K562 (cell line): Measurements from ENCODE around the gene LY6G6F. TPM values are rescaled to one million over a fixed set of nuclear protein-coding genes. Genes with fewer than 3 reads are reported as not detected.

ENCODE experiments used
- CBX2 ChIP-seq: fragments of 200-600 bp; sonication (generic); IDR thresholded peaks from one replicate; pipeline ENCODE4 v1.6.1; 2012; ENCODE audit warnings: mild to moderate bottlenecking, low read length, inconsistent platforms; ENCODE audit not compliant: insufficient read depth, poor library complexity, severe bottlenecking
- COPS2 ChIP-seq: fragments of 450-650 bp; conservative IDR thresholded peaks from 2 replicates; pipeline ENCODE4 v1.6.1; 2016; ENCODE audit warnings: mild to moderate bottlenecking, moderate library complexity
- FOXA1 ChIP-seq: fragments of 450-650 bp; IDR thresholded peaks from 2 replicates; pipeline ENCODE4 v1.6.1; 2016; ENCODE audit warnings: mild to moderate bottlenecking, borderline replicate concordance
- GATA2 ChIP-seq: sonication (generic); formaldehyde crosslinking; IDR thresholded peaks from 2 replicates; pipeline ENCODE4 v1.4.0; 2020; ENCODE audit warnings: mild to moderate bottlenecking, missing genetic modification reagents
- GTF3C2 ChIP-seq: IDR thresholded peaks from 3 replicates; pipeline ENCODE4 v1.6.1; 2011; ENCODE audit warnings: borderline replicate concordance, mild to moderate bottlenecking, moderate library complexity; ENCODE audit not compliant: insufficient read length; ENCODE audit errors: extremely low read depth
- HDAC6 ChIP-seq: IDR thresholded peaks from 2 replicates; pipeline ENCODE4 v1.6.1; 2012; ENCODE audit warnings: low read depth, mild to moderate bottlenecking, control low read depth, inconsistent platforms, low read length, moderate library complexity
- MIER1 ChIP-seq: fragments of 450-650 bp; IDR thresholded peaks from 2 replicates; pipeline ENCODE4 v1.6.1; 2016; ENCODE audit warnings: antibody characterized with exemption, mild to moderate bottlenecking, low read depth
- PRMT5 ChIP-seq: sonication (generic); formaldehyde crosslinking; IDR thresholded peaks from 2 replicates; pipeline ENCODE4 v1.5.0; 2020; ENCODE audit warnings: missing genetic modification reagents
- SMC3 ChIP-seq: conservative IDR thresholded peaks from 2 replicates; pipeline ENCODE4 v1.6.1; 2011; ENCODE audit warnings: low read depth, low read length, improper control_type of control experiment; ENCODE audit not compliant: insufficient read depth
- SP1 ChIP-seq: sonication (generic); formaldehyde crosslinking; IDR thresholded peaks from 2 replicates; pipeline ENCODE4 v1.8.1; 2022; ENCODE audit warnings: mild to moderate bottlenecking, missing genetic modification reagents
- TCF3 ChIP-seq: sonication (generic); formaldehyde crosslinking; IDR thresholded peaks from 2 replicates; pipeline ENCODE4 v1.4.0; 2020; ENCODE audit warnings: mild to moderate bottlenecking, missing genetic modification reagents
- TFAM ChIP-seq: fragments of 250-450 bp; sonication (Bioruptor Pico); conservative IDR thresholded peaks from 2 replicates; pipeline ENCODE4 v1.5.0; 2021; ENCODE audit warnings: mild to moderate bottlenecking, moderate library complexity
- ZNF143 ChIP-seq: sonication (generic); formaldehyde crosslinking; IDR thresholded peaks from 2 replicates; pipeline ENCODE4 v1.9.0; 2022; ENCODE audit warnings: mild to moderate bottlenecking, missing genetic modification reagents
- ZNF232 ChIP-seq: sonication (generic); formaldehyde crosslinking; IDR thresholded peaks from 2 replicates; pipeline ENCODE4 v1.8.0; 2022; ENCODE audit warnings: mild to moderate bottlenecking, missing genetic modification reagents
- polyA plus RNA-seq, 8 experiments: library from polyadenylated mRNA; depleted of rRNA in 4 of 8; stranded (reverse) in 5 of 8; unstranded in 3 of 8; fragments of >200 nt; fragmentation: Nextera tagmentation in 2 of 8; fragmentation: Illumina TruSeq in 1 of 8; extraction: Ambion mirVana in 2 of 8; extraction: Trizol in 1 of 8; gene quantifications; 2 replicates each; pipeline versions ENCODE4 v1.2.1 to v1.2.3, GENCODE V29; 2011 to 2014; ENCODE audit warnings: inconsistent platforms in 1 of 8, missing spikeins in 1 of 8
- total RNA-seq, 7 experiments: library from RNA; depleted of rRNA in 6 of 7; stranded (reverse); fragments of >200 nt in 6 of 7; fragmentation: Illumina TruSeq in 2 of 7; extraction: Trizol in 2 of 7; gene quantifications; 2 replicates each; pipeline versions ENCODE4 v1.2.1 to v1.2.3, GENCODE V29; 2011 to 2021; ENCODE audit warnings: low replicate concordance in 1 of 7
- TF ChIP-seq, protein P1 (sequence below): sonication (generic); formaldehyde crosslinking; IDR thresholded peaks from 2 replicates; pipeline ENCODE4 v1.8.1; 2023; ENCODE audit warnings: missing genetic modification reagents, mild to moderate bottlenecking, borderline replicate concordance
- TF ChIP-seq, protein P2 (sequence below): fragments of 250-450 bp; sonication (Bioruptor Pico); IDR thresholded peaks from 2 replicates; pipeline ENCODE4 v1.5.0; 2021; ENCODE audit warnings: mild to moderate bottlenecking, moderate library complexity

The LY6G6F gene
- total and polyA plus RNA-seq, 9 of the 15 experiments (the other 6 are each of a cell fraction or from before 2014, with no cell fraction given) = 0.14 to 0.50 (median 0.28) TPM; not detected in 2

DNA sequence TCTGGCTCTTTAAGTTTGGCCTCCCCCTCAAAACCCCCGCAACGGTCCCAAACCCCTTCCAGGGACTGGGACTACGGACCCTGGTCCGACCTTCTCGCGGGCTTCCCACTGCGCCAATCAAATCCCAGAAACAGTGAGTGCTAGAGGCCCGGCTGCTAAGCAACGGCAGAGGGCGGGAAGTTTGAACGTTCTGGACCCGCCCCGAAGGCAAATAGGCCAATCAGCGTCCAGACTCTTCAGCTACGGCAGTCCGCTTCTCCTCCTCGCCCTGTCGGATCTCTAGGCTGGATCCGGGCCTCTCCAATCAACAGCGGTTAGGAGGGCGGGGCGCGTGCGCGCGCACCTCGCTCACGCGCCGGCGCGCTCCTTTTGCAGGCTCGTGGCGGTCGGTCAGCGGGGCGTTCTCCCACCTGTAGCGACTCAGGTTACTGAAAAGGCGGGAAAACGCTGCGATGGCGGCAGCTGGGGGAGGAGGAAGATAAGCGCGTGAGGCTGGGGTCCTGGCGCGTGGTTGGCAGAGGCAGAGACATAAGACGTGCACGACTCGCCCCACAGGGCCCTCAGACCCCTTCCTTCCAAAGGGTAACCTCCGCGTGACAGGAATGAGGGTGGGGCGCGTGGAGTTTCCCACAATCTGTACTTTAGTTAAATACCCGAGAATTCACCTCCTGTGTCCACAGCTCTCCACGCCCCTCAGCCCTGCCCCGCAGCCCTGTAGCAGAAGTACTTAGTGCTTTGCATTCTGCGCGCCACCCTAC lies 33.2 kb downstream of the LY6G6F start, which contains the start of gene MSH5 (continued):
- no peak for TF ChIP-seq GTF3C2
- TF ChIP-seq SMC3 = no peak
- TF ChIP-seq COPS2 = no peak
- peak; percentile 100 for TF ChIP-seq SP1 (CRISPR knock-in tag)
- TF ChIP-seq, protein P1, sequence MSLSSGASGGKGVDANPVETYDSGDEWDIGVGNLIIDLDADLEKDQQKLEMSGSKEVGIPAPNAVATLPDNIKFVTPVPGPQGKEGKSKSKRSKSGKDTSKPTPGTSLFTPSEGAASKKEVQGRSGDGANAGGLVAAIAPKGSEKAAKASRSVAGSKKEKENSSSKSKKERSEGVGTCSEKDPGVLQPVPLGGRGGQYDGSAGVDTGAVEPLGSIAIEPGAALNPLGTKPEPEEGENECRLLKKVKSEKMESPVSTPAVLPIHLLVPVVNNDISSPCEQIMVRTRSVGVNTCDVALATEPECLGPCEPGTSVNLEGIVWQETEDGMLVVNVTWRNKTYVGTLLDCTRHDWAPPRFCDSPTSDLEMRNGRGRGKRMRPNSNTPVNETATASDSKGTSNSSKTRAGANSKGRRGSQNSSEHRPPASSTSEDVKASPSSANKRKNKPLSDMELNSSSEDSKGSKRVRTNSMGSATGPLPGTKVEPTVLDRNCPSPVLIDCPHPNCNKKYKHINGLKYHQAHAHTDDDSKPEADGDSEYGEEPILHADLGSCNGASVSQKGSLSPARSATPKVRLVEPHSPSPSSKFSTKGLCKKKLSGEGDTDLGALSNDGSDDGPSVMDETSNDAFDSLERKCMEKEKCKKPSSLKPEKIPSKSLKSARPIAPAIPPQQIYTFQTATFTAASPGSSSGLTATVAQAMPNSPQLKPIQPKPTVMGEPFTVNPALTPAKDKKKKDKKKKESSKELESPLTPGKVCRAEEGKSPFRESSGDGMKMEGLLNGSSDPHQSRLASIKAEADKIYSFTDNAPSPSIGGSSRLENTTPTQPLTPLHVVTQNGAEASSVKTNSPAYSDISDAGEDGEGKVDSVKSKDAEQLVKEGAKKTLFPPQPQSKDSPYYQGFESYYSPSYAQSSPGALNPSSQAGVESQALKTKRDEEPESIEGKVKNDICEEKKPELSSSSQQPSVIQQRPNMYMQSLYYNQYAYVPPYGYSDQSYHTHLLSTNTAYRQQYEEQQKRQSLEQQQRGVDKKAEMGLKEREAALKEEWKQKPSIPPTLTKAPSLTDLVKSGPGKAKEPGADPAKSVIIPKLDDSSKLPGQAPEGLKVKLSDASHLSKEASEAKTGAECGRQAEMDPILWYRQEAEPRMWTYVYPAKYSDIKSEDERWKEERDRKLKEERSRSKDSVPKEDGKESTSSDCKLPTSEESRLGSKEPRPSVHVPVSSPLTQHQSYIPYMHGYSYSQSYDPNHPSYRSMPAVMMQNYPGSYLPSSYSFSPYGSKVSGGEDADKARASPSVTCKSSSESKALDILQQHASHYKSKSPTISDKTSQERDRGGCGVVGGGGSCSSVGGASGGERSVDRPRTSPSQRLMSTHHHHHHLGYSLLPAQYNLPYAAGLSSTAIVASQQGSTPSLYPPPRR = peak; percentile 78; the same call in 1 of the 2 replicates
- no peak for TF ChIP-seq CBX2
- no peak for TF ChIP-seq GATA2 (CRISPR knock-in tag)
- TF ChIP-seq, protein P2, sequence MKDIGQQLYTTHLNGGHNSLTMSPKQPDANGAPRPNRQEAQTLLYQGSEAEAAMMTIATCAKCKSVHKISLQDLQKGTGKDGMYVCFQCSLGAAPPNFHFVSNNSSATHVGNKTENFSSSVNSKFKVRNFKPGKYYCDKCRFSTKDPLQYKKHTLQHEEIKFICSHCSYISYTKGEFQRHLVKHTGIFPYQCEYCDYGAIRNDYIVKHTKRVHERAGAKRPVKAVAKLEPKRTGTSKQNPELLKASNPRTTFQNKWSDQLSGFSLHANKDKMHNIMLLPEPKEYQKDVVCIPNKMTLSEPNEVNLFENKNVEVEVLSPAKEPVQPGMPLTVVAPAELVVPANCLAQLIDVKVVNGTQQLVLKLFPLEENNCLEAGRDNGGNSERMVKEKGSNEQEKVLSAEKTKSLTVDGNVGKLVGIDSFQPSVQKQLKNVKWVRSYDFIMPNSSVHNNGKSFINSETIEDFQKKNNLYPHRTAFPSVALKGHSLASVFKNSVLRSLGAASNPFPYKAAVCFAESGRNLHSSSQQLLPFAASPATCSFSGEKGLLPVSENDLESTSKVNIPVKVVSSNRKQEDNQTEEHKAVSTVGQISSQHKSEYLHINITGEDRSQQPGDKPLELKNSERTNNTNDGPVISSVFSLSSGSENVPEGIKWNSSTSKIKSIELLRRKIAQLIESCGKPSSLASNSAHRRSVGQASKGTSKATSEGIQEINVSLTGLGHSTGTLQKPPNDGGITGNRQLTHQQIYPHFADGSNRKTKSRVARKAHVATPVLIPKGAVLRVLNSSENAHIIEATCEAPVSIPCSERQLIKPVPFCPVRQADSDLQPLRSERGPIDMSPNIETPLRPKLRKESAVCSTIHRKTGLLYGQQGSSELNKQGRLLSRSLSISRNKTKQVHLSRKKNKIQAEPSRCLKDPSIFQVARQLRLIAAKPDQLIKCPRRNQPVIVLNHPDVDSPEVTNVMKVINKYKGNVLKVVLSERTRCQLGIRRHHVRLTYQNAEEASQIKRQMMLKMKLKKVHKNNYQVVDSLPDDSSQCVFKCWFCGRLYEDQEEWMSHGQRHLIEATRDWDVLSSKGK (CRISPR knock-in tag) = no peak
- TF ChIP-seq ZNF232 = peak; percentile 96
- TF ChIP-seq TFAM = no peak
- TF ChIP-seq FOXA1 = no peak
- no peak for TF ChIP-seq HDAC6
- no peak for TF ChIP-seq MIER1
- no peak for TF ChIP-seq PRMT5 (CRISPR knock-in tag)
- TF ChIP-seq ZNF143 (CRISPR knock-in tag) = peak; percentile 65
- peak; percentile 54 for TF ChIP-seq TCF3
